SH-SY5Y (cell line): ENCODE measurements around the gene PSD4.

Experiments
- GATA2 ChIP-seq: IDR thresholded peaks from 2 replicates; pipeline ENCODE4 v1.6.1; 2011; ENCODE audit warnings: mild to moderate bottlenecking, low read depth, low read length
- GATA3 ChIP-seq: IDR thresholded peaks from 2 replicates; pipeline ENCODE4 v1.6.1; 2011; ENCODE audit warnings: low read depth, mild to moderate bottlenecking, low read length, moderate library complexity

- TF ChIP-seq GATA3, result no peak
- no peak for TF ChIP-seq GATA2
Measured at GRCh38 chr2:113240915-113241911, 67.4 kb downstream of the PSD4 start.
